Right lobe of liver (tissue), 6 donors: Measurements from ENCODE around the gene PDCD1. TPM values are rescaled to one million over a fixed set of nuclear protein-coding genes. Genes with fewer than 3 reads are reported as not detected.

Experiments
- ATAC-seq, 4 donors: fragments of 200-7000 bp; cut with Tn5 transposase; one replicate each; pipeline ENCODE4 v1.9.1; 2020; ENCODE audit warnings: mild to moderate bottlenecking in 4 of 4, moderate library complexity in 4 of 4
- DNase-seq, 3 donors: peaks; one replicate each; pipeline ENCODE4 v3.0.0-alpha.2; 2020
- H3K27ac ChIP-seq, 3 donors: fragments of 200-600 bp; one replicate each; pipeline ENCODE4 v1.8.0; 2022
- H3K27me3 ChIP-seq, 2 donors: fragments of 200-600 bp; one replicate each; pipeline ENCODE4 v1.8.0; 2022
- H3K36me3 ChIP-seq, 4 donors: fragments of 200-600 bp; sonication (generic) in 1 of 4; one replicate each; pipeline versions ENCODE4 v1.5.1 to v1.8.0; 2017 to 2022; ENCODE audit warnings: control low read depth in 1 of 4
- H3K4me1 ChIP-seq, 4 donors: fragments of 200-600 bp; sonication (generic) in 1 of 4; one replicate each; pipeline versions ENCODE4 v1.5.1 to v1.8.0; 2017 to 2022; ENCODE audit warnings: control low read depth in 1 of 4
- H3K4me3 ChIP-seq, 3 donors: fragments of 200-600 bp; one replicate each; pipeline ENCODE4 v1.8.0; 2022
- H3K9me3 ChIP-seq, 4 donors: fragments of 200-600 bp; sonication (generic) in 1 of 4; one replicate each; pipeline versions ENCODE4 v1.5.1 to v1.8.0; 2017 to 2022; ENCODE audit warnings: control low read depth in 1 of 4
- CTCF ChIP-seq, 4 donors: fragments of 200-600 bp in 3 of 4; fragments of 450-650 bp in 1 of 4; IDR thresholded peaks; one replicate each; pipeline versions ENCODE4 v1.5.1 to v1.8.0; 2016 to 2022; ENCODE audit warnings: antibody characterized with exemption in 4 of 4, mild to moderate bottlenecking in 2 of 4
- POLR2A ChIP-seq: fragments of 450-650 bp; IDR thresholded peaks from one replicate; pipeline ENCODE4 v1.6.1; 2017; ENCODE audit warnings: antibody characterized with exemption, mild to moderate bottlenecking
- WGBS: methylation state at CpG from one replicate; pipeline ENCODE4 v1.1.6; 2018; ENCODE audit warnings: low coverage, low lambda C conversion rate; ENCODE audit not compliant: insufficient coverage; ENCODE audit errors: missing lambda C conversion rate; 5-methylcytosine and 5-hydroxymethylcytosine counted together
- intact Hi-C, 2 donors: fragments of 100-400 bp; cut with DNase I; formaldehyde crosslinking; loops; one replicate each; pipeline versions ENCODE4 v1.11.2 to v1.14.1; 2022
- total RNA-seq, 6 experiments: library from RNA; depleted of rRNA in 2 of 6; stranded (reverse); fragments of >200 nt in 2 of 6; fragmentation: NEBNext Ultra II Directional in 3 of 6; extraction: Animal tissue kit (Norgen Biotek cat#: 25700) in 3 of 6; gene quantifications; one replicate each; pipeline versions ENCODE4 v1.1.0 to v1.2.4, GENCODE V29; 2016 to 2023
- donor health status: DM: no; HTN: yes; CAD: no.
- donor health status: DM: no; HTN: no; CAD: no.
- donor health status: DM: no; HTN: no; CAD: no.
- donor health status: DM: no; HTN: yes; CAD: no.
- donor health status: DM: no; HTN: yes; CAD: no.

PDCD1 gene
- total RNA-seq, 6 experiments from 2014 or later: 0.19 to 0.61 (median 0.20) TPM; not detected in 3

- DNase-seq: peak; percentile 24 to 53 (median 51)
- ATAC-seq: peak in 2 of 4 donors; percentile 1 to 2
These were observed 36.2 kb upstream of the PDCD1 start for GRCh38 chr2:241894681-241895426.

DNA sequence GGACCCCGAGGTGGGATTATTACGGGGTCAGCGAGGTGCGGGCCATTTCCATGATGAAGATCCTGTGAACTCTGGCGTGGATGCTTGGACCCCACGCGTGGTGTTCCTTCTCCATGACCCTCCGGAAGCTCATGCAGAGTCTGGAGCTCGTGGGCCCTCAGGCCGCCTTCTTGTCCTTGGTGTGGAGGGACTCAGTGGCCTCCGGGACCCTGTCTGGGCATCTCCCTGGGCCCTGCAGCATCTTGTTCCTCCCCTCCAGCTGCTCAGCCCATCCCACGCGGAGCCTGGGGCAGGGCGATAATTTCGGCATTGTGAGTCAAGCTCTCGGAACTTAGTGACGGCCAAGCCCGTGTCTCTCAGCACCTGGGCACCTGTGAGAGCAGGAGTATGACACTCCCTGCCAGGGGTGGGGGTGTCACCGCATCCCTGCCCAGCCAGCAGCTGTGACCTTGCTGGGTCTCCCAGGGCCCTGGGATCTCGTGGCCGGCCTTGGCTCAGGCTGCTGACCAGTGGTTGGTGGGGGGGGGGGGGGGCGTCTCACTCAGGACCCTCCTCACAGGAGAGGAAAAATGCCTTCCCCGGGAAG lies 35.5 kb upstream of the PDCD1 start:
- DNase-seq: peak in 2 of 3 donors; percentile 37 to 50
- WGBS: 96% methylated on average over 5 of the region's 23 CpGs
- intact Hi-C loops: no loop called here
- ATAC-seq: no peak
- Histone ChIP-seq H3K36me3 (no peaks in the 10 kb centered on the region), H3K9me3 (no peaks in the 10 kb centered on the region), H3K4me1 (peaks cover 0 to 24% (median 8%) of the 10 kb centered on the region in 4 donors), H3K27me3 (no peaks in the 10 kb centered on the region), H3K4me3 (no peak overlapping the region), H3K27ac (no peak overlapping the region)
- TF ChIP-seq CTCF (IDR thresholded peaks at IDR 0.05) (no peak), POLR2A (no peak)

More at GRCh38 chr2:241894681-241895426, 36.2 kb upstream of the PDCD1 start:
- no peaks in the 10 kb centered on the region for H3K27me3 ChIP-seq
- H3K4me1 ChIP-seq: peaks cover 0 to 24% (median 8%) of the 10 kb centered on the region in 4 donors
- TF ChIP-seq CTCF (IDR thresholded peaks at IDR 0.05) (no peak), POLR2A (no peak)
- WGBS: no CpG with 5 or more reads among the region's 28 CpGs
- no peaks in the 10 kb centered on the region for H3K36me3 ChIP-seq
- H3K4me3 ChIP-seq: no peak overlapping the region
- intact Hi-C loops: no loop called here
- H3K9me3 ChIP-seq: no peaks in the 10 kb centered on the region
- peak overlapping the region in 2 of 3 donors; percentile 47 to 80 for H3K27ac ChIP-seq

GRCh38 chr2:241893265-241893664 lies 34.6 kb upstream of the PDCD1 start:
- DNase-seq: peak in 2 of 3 donors; percentile 26 to 50
- WGBS: 83% methylated on average over 1 of the region's 16 CpGs

More at GRCh38 chr2:241893265-241893664, 34.6 kb upstream of the PDCD1 start:
- ATAC-seq: no peak
- Histone ChIP-seq H3K4me1 (peaks cover 0 to 24% (median 8%) of the 10 kb centered on the region in 4 donors), H3K27me3 (no peaks in the 10 kb centered on the region), H3K9me3 (no peaks in the 10 kb centered on the region), H3K36me3 (no peaks in the 10 kb centered on the region), H3K27ac (no peak overlapping the region), H3K4me3 (no peak overlapping the region)
- intact Hi-C loops: no loop called here
- TF ChIP-seq POLR2A (no peak), CTCF (IDR thresholded peaks at IDR 0.05) (no peak)
